Activated CD4-positive, alpha-beta T cell treated with anti-CD3 and anti-CD28 coated beads, Interleukin-2, Interleukin-6, amounts not matched to agents 100 ng/mL and 50 ng/mL, durations not matched to agents 16 hours and 8 hours (primary cell): ENCODE data around the gene POMGNT2.

Experiments
- DNase-seq: peaks from one replicate; pipeline ENCODE4 v3.0.0-alpha.2; 2020

Gene POMGNT2

GRCh38 chr3:43102773-43103480 is 3.0 kb downstream of the POMGNT2 start:
- DNase-seq: no peak

GRCh38 chr3:43098761-43099160 is 7.1 kb downstream of the POMGNT2 start:
- no peak for DNase-seq

DNA sequence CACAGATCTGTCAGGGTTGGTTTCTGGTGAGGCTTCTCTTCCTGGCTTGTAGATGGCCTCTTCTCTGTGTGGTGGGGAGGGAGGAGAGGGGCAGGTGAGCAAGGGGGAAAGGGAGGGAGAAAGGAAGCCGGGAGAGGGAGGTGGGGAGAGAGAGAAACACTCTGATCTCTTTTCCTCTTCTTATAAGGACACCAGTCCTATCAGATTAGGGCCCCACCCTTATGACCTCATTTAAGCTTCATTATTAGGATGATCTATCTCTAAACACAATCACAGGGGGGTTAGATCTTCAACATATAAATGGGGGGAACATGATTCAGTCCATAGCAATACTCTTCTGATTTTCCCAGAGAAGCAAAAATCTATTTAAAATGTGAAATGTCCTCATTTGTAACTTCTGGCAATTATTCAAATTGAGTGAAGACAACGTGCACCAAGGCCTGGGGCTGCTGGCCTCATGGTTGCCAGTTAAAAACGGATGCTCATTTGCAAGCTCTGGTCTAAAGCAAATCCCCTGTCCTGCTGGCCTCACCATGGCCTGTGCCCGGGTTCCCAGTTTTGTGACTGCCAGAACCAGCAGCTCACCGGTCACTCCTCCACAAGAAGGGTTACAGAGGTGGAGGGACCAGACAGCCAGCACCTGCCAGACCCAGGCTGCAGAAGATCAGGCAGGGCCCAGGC is 8.3 kb downstream of the POMGNT2 start:
- no peak for DNase-seq

DNA sequence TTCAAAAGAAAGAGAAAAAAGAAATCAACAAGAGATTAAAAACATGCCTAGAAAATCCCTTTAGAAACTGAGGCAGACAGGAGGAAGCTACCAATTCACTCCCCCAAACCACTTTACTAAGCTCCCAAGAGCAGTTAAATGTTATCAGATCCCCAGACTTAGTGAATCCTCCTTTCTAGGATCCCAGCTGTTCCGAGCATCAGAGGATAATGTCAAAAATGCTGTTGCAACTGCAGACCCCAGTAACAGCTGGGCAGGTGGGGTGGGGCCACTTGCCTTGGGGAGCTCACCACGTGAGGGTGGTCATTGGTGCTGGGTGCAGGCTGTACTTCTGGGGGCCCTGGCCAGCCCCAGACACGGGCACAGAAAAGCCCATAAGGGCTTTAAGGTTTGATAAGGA is 9.1 kb downstream of the POMGNT2 start:
- DNase-seq: no peak

DNA sequence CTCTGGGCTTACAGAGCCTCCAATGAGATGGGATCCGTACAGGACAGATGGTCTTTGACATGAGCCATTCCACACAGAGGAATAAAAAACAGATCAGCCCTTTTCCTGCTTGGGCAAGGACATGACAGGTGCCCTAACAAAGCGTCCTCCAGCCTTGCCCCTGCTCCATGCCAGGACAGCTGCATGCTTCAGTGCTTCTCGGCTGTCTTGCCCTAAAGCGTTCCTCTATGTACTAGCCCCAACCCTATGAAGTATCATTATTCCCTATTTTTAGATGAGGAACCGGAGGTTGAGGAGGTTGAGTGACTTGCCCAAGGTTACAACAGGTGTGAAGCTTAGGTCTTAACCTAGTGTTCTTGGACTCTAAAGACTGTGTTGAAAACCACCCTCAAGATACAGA is 10.5 kb downstream of the POMGNT2 start:
- no peak for DNase-seq

DNA sequence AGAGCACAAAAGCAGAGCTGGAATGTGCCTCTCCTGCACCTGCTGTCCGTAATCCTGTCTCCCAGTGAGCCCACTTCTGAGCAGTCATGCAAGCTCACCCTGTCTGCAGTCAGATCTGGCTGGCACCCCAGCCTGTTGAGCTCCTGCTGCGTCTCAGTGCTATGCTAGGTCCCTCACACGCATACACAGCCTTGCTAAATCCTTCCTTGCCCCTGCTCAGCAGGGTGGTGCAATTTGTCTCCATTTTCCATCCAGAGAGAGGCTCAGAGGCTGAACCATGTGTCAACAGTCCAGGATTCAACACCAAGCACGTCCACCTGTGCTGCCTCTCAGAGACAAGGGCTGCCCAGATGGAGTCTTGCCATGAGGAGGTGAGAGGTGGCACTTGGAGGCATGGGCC is 11.0 kb downstream of the POMGNT2 start:
- DNase-seq: no peak

DNA sequence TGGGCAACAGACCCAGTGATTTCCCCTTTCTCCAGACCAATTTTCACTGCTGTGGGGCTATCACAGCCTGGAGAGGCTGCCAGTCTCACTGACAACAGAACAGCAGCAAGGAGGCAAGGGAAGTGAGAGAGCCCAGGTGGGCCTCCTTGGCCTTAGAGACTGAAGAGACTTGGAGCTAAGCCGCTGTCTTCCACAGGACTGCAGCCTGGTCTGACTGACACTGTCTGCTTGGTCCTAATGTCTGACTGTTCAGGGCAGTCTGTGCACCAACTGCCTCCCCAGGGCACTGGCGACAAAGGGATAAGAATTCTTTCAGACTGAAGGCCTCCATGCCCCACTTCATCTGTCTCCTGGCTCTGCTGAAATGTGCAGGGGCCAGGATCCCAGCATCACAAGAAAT is 11.5 kb downstream of the POMGNT2 start:
- no peak for DNase-seq

- DNase-seq: no peak
Measured at GRCh38 chr3:43093974-43094373, 11.9 kb downstream of the POMGNT2 start.

DNA sequence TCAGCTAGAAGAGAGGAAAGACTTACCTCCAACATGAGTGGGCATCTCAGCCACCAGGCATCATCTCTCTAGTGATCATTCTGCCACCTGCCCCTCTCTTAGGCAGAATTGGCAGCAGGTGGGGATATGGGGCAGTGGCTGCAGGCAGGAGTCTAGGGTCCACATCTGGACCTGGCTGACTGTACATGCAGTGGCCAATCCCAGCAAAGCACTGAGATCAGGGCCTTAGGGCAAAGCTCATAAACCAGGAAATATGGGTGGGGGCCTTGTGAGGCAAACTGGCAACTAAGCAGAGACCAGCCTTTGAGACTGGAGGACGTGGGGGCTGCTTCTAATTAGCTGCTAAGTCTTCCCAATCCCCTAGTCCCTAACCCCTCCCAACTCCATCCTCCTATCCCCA is 12.9 kb downstream of the POMGNT2 start:
- DNase-seq: no peak

GRCh38 chr3:43091481-43091880 is 14.4 kb downstream of the POMGNT2 start:
- DNase-seq: no peak

GRCh38 chr3:43090238-43090637 is 15.6 kb downstream of the POMGNT2 start:
- no peak for DNase-seq

DNA sequence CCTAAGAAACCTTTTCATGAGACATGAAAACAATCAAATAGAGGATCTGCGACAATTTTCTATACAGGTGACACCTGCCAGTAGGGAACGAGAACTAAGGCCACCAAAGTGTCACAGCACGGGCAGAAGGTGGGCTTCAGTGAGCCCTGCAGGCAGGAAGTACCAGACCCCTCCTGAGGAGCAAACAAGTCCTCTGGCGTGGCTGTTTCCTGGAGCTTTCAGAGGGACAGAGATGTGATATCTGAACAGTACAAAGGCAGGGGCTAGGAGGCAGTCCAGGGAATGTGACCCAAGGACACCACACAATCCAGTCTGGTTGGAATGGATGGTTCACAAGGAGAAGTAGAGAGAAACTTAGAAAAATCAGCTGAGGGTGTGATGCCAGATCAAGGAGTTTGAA is 16.8 kb downstream of the POMGNT2 start:
- DNase-seq: no peak

GRCh38 chr3:43087249-43087776 is 18.6 kb downstream of the POMGNT2 start:
- no peak for DNase-seq

DNA sequence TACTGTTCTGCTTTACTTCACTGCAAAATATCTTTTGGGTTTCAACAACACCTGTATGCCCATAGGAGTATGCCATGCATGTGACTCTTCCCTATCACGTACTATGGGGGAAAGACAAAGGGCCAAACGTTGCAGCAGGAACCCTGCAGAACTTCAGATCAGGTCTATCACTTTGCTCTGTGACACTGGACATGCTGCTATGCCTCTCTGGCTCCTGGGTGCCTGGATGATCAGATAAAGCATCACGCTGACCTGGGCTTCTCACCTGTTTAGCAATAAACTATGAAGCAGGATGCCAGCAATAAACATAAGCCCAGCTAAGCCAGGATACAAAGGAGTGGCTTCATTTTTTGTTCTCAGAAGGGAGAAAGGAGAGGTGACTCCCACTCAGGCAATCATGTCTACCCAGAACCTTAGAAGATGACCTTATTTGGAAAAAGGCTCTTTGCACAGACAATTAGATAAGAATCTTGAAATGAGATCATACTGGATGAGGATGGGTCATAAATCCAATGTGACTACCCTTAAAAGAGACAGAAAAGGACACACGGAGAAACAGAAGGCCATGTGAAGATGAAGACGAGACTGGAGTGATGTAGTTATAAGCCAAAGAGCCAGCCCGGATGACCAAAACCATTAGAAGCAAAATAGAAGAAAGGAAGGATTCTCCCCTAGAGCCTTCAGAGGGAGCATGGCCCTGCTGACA is 19.3 kb downstream of the POMGNT2 start:
- no peak for DNase-seq

DNA sequence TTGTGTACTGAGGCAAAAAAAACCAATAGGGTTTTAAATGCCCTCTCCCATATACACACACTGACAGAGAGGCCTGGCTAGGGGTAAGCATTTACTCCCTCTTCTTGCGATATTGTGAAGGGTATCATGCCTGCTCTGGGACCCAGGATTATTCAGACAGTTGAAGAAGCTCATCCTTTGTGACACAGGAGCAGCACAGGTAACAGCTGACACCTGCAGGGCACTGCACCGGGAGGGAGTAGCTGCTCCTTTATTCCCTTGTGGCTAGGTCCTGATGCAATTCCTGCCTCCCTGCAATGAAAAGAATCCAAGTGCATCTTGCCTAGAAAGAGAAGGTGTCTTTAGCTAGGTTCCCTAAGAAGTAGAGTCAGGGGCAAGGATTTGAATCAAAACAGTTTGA is 23.4 kb downstream of the POMGNT2 start:
- no peak for DNase-seq

GRCh38 chr3:43081796-43082195 is 24.1 kb downstream of the POMGNT2 start:
- no peak for DNase-seq

GRCh38 chr3:43080726-43081568 is 24.9 kb downstream of the POMGNT2 start:
- DNase-seq: no peak

GRCh38 chr3:43079536-43080332 is 26.1 kb downstream of the POMGNT2 start:
- no peak for DNase-seq

DNA sequence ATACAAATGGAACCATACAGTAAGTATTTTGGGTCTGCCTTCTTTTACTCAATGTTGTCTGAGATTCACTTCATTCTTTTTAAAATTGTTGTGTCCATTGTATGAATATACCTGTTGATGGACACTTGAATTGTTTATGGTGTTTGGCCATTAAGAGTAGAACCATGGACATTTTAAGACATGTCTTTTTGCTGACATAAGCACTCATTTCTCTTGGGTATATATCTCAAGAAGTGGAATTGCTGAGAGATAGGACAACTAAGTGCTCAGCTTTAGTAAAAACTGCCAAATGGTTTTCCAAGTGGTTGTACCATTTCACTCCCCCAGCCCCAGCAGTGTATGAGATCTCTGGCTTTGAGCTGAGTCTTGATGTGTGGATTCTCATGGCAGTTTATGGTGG is 28.2 kb downstream of the POMGNT2 start:
- no peak for DNase-seq

DNA sequence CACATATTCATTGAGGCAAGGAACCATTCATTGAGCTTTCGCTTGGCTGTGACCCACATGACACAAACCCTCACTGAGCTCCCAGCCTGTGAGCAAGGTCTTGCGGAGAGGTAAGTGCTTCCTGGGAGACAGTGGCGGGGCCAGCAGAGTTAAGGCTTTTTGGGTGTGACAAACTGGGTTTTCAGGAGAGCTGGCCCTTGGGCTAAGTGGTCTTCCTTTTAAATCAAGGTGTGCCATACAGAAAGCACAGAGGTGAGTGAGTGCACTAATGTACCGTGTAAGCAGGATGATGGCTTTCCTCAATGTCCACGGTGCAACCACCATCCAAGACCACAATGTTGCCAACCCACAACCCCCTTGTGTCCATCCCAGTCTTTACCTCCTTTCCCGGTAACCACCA is 28.6 kb downstream of the POMGNT2 start:
- no peak for DNase-seq

DNA sequence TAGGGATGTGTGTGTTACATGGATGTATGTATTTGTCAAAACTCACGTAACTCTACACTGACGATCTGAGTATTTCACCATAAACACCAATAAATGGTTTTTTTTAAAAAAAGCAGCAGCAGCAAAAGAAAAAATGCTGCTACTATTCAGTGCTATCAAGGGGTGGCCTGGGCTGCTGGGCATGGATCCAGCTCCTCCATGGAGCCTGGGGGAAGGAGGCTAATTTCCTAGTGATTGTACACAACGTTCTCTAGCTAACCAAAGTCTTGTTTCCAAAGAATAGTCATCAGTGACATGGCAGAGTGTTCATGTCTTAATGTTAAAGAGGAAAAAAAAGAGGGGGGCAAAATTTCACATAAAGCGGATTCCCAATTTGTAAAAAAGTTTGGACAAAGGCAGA is 29.0 kb downstream of the POMGNT2 start:
- no peak for DNase-seq
